Middle frontal gyrus (tissue), 1 donor: ENCODE measurements around the gene C9orf72.
"Not testable (repeated sequence)": the region's sequence is repeated elsewhere in the genome, so short reads cannot be mapped to it uniquely, and the experiment has no call there.

Experiments
- DNase-seq: peaks from one replicate; pipeline ENCODE4 v3.0.0-alpha.2; 2015; ENCODE audit warnings: low spot score; ENCODE audit errors: extremely low spot score

C9orf72 gene

DNA sequence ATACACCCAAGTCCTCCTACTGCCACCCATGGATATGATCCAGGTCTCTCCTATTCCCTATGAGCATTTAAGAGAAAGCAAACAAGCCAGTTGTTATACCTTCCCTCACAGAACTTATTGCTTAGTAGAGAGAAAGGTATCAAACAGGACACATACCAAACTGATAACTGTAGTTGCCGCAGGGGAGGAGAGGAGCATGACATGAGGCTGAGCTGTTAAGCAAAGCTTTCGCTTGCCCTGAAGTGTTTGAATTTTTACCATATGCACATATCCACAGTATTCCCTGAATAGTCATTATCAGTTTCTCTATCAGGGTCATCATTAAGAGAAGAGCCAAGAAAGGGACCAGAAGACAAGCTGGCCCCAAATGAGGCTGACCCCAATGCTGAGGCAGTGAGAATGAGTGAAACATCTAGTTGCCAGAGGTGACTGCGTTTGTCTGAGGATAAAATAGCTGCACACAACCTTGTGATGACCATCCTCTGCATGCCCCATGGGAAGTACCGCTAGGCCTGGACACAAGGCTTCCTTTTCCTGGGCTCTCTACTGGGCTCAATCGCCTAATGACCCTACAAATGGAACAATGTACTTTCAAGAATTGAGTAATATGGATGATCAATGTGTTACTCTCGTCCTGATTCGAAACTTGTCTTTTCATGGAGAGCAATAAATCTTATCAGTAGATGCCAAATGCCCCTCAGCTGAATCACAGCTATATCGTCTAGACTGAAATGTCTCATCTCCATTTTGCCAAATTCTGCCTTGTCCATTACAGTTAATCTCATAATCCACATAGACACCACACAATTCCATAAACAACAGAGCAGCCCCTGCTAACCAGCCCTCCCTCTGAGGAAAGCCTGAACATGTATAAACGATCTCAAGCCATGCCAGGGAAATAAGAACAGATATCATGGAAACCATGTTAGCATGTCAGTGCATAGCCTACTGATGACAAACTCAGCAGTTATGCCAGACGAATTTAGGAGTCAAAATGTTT lies 53.5 kb downstream of the C9orf72 start:
- DNase-seq, result no peak

- no peak for DNase-seq
Measured at GRCh38 chr9:27518809-27519208, 54.5 kb downstream of the C9orf72 start.

- no peak for DNase-seq
Measured at GRCh38 chr9:27518006-27518405, 55.3 kb downstream of the C9orf72 start.

DNA sequence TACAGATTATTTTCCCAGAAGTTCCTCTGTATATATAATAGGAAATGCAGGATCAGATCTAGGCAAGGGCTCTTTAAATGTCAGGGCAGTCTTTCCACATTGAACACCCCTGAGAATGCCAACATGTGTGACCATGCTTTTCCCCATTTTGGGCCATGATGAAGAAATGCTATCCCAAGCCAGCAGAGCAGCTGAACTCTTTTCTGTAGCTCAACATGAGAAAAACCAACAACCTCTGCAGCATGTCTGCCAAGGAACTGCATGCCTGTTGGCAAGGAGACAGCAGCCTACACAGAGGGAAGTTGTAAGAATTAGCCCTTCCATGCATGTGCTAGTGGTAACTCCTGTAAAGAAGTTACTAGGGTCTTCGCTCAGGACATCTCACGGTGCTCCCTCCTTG lies 58.7 kb downstream of the C9orf72 start:
- no peak for DNase-seq

GRCh38 chr9:27511771-27512170 lies 61.5 kb downstream of the C9orf72 start:
- no peak for DNase-seq

GRCh38 chr9:27510780-27511179 lies 62.5 kb downstream of the C9orf72 start:
- DNase-seq, result no peak

DNA sequence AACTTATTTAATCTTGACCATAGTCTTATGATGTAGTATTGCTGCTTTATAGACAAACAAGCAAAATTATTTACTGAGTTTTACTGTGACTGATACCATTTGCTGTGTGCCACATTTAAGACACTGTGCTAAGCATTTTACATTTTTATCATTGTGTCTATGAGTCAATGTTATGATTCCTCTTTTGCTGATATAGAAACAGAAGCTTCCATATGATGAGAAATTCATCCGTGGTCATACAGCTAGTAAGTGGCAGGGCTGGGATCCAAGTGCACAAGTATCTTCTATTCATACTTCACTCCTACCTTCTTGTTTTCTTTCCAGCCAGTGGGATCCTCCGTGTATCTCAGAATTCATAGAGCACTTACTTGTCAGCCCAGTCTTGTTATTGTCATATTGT lies 66.3 kb downstream of the C9orf72 start:
- no peak for DNase-seq

GRCh38 chr9:27505744-27506161 lies 67.5 kb downstream of the C9orf72 start:
- DNase-seq, result no peak

DNA sequence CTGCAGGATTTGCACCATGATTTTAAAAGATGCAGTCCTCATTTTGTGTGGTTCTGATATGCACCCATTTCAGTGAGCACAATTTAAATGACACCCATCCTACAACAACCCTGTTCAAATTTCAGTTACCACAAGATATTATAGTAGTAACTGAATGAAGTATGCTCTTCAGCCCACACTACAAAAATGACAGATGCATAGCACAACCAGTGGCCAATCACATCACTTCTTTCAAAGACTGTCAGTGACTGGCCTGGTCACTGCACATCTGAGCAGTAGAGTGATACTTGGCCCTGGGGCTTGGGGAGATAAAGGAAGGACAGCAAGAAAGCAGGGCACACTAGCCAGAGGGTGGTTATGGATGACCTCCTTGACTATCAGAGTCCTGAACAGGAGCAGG lies 69.0 kb downstream of the C9orf72 start:
- no peak for DNase-seq

DNA sequence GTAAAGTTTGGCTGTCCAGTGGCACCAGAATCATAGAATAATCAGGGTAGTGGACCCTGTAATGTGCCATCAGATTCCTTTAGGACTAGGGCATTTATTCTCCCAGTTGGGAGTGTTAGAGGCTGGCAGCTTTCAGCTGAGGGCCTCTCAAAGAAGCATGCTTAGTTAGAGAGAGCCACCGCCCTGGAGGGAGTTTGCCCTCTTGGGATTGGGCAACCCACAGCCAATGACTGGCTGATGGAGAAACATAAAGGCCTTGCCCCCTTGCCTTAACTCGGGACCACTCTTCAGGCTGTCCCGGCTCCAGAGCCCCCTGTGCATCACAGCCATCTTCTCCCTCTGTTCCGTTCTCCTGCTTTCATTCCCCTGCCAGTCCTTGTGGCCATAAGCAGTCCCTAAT lies 69.7 kb downstream of the C9orf72 start:
- DNase-seq, result no peak

DNA sequence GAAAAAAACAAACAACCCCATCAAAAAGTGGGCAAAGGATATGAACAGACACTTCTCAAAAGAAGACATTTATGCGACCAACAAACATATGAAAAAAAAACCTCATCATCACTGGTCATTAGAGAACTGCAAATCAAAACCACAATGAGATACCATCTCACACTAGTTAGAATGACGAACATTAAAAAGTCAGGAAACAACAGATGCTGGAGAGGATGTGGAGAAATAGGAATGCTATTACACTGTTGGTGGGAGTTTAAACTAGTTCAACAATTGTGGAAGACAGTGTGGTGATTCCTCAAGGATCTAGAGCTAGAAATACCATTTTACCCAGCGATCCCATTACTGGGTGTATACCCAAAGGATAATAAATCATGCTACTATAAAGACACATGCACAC lies 72.4 kb downstream of the C9orf72 start:
- DNase-seq, result not testable (repeated sequence)

- no peak for DNase-seq
Measured at GRCh38 chr9:27499451-27499850, 73.8 kb downstream of the C9orf72 start.

- peak; percentile 15 for DNase-seq
Measured at GRCh38 chr9:27497883-27498417, 75.3 kb downstream of the C9orf72 start.
